Activated CD8-positive, alpha-beta memory T cell treated with anti-CD3 and anti-CD28 coated beads, Interleukin-2, amount 50 U/mL, for 48 hours (primary cell): ENCODE results near the gene LANCL1.

Source experiments
- DNase-seq: peaks from one replicate; pipeline ENCODE4 v3.0.0-alpha.2; 2020

LANCL1 gene

DNA sequence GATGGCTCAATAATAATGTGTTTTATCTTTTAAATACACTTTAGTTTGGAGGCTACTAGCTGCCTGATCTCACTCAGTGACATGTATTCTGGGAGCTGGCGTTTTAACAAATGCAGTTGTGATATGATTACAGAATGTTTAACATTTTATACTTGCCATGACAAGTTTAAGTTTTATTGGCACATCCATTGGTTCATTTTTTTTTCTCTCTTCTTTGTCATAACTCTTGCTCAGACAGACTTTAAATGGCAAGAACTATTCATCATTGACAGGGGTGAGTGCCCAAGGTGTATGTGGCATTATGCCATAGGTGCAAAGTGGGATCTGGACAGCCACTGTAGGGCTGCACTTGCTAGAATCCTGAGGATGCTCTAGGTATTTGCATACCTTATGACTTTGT is 89.5 kb downstream of the LANCL1 start:
- no peak for DNase-seq
